GM18907 (cell line): ENCODE measurements around the gene PPP4R3C.
"Not testable (repeated sequence)": the region's sequence is repeated elsewhere in the genome, so short reads cannot be mapped to it uniquely, and the experiment has no call there.

Experiments used
- ATAC-seq: cut with Tn5 transposase; IDR thresholded peaks from one replicate; pipeline ENCODE4 v1.9.1; 2021; ENCODE audit warnings: mild to moderate bottlenecking, moderate library complexity; ENCODE audit not compliant: unreplicated experiment

PPP4R3C gene

DNA sequence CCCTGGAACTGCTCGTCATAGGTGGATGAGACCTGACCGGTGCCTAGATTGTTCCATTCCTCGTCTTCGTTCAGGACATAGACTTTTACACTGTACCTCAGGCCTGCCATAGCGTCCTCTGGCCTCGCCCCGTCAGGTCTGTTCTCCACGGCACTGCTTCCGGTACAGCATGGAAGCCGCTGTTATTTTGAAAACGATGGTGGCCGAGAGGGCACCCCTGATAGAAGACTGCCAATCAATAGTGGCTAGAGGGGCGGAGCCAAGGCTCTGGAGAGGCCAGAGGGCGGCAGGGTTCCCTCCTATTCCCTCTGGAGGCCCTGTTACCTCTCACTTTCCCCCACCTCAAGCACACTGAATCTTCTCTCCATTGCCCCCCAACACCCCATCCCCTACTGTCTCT lies at the start of gene PPP4R3C:
Gene PPP4R3C (minus strand): TSS at position 155 of the 400 bp plus-strand sequence. CDS start 45 bp downstream, at position 110.
- ATAC-seq, result no peak

DNA sequence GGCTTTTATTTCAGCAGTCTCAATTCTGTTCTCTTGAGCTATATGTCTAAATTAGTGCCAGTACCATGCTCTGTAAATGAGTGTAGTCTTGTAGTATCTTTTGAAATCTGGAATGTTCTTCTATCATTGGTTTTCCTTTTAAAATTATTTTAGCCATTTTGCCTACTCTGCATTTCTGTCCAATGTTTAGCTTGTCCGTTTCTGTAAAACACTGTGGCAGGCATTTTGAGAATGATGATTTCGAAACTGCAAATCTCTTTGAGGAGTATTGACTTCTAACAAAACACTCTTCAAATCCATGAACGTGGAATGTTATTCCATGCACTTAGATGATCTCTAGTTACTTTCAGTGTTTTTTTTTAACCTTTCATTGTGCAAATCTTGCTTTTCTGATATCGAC lies 28.3 kb upstream of the PPP4R3C start:
- ATAC-seq, result no peak

DNA sequence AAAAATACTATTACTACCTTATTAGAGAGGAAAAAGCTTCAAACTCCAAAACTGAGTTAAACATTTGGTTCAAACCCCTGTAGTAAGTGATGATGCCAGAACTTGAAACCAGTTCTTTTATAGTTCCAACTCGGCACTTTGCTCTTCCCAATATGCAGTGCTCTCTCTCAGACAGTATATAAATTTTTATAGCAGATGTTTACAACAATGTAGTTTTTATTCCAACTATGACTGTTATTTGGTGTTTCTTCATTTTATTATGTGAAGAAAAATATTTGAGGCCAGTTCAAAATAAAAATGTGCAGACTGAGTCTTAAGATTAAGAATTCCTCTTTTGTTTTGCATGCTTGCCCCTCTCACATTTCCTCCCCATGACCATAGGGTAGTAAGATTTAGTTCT lies 2.9 kb upstream of the PPP4R3C start:
- ATAC-seq, result no peak

DNA sequence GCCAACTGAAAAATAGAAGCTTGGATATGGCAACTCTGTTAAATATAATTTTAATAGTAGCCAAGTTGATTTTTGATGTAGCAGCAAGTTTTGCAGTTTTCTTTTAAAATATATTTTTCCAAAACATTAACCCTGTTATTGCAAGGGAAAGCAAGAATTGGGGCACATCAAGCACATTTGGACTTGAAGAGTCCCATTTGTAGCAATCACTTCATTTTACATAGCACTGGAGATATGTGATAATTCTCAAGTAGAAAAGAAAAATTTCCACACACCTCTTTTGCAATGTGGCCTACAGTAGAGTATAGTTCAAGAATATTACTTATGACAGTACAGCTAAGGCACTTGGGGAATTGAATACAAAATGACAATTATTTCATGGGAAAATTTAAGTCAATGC lies 1.9 kb upstream of the PPP4R3C start:
- no peak for ATAC-seq

DNA sequence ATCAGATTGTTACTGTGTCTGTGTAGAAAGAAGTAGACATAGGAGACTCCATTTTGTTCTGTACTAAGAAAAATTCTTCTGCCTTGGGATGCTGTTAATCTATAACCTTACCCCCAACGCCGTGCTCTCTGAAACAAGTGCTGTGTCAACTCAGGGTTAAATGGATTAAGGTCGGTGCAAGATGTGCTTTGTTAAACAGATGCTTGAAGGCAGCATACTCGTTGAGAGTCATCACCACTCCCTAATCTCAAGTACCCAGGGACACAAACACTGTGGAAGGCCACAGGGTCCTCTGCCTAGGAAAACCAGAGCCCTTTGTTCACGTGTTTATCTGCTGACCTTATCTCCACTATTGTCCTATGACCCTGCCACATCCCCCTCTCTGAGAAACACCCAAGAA lies 4.0 kb downstream of the PPP4R3C start:
- ATAC-seq, result not testable (repeated sequence)

DNA sequence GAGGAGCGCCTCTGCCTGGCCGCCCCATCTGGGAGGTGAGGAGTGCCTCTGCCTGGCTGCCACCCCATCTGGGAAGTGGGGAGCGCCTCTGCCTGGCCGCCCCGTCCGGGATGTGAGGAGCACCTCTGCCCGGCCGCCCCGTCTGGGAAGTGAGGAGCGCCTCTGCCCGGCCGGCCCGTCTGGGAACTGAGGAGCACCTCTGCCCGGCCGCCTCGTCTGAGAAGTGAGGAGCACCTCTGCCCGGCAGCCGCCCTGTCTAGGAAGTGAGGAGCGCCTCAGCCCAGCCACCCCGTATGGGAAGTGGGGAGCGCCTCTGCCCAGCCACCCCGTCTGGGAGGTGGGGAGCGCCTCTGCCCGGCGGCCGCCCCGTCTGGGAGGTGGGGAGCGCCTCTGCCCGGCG lies 4.6 kb downstream of the PPP4R3C start:
- ATAC-seq, result not testable (repeated sequence)

DNA sequence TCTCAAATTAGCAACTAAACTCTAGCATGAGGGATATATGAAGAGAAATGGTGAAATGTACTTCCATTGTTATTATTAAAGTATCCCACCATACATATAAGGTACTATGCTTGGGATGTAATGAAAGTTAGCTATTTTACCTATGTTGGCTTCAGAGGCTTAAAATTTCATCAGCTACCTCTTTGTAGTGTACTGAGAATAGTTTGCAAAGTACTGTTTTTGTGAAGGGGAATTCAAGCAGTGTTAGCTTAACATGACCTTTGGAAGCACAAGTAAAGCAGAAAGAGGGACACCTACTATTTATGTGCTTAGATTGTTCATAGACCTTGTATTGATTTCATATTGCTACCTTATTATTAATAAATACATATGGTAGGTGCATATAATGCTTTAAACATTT lies 11.8 kb downstream of the PPP4R3C start:
- no peak for ATAC-seq

DNA sequence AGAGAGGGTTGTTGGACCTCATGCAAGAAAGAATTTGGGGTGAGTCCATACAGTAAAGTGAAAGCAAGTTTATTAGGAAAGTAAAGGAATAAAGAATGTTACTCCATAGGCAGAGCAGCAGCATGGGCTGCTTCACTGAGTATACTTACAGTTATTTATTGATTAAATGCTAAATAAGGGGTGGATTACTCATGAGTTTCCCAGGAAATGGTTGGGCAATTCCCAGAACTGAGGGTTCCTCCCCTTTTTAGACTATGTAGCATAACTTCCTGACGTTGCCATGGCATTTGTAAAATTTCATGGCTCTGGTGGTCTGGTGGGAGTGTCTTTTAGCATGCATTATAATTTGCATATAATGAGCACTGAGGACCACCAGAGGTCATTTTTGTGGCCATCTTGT lies 16.7 kb downstream of the PPP4R3C start:
- no peak for ATAC-seq

DNA sequence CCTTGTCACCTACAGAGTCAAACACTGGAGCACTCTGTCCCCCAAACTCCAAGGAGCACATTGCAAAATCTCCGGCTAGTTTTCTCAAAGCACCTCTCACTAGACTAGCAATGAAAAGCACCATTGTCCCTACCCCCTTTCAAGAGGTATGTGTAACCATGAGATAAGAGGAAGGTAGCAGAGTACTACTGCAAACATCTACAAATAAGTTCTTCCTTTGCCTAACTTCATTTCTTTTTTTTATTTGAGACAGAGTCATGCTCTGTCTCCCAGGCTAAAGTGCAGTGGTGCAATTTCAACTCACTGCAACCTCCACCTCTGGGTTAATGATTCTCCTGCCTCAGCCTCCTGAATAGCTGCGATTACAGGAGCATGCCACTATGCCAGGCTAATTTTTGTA lies 17.7 kb downstream of the PPP4R3C start:
- ATAC-seq, result no peak

DNA sequence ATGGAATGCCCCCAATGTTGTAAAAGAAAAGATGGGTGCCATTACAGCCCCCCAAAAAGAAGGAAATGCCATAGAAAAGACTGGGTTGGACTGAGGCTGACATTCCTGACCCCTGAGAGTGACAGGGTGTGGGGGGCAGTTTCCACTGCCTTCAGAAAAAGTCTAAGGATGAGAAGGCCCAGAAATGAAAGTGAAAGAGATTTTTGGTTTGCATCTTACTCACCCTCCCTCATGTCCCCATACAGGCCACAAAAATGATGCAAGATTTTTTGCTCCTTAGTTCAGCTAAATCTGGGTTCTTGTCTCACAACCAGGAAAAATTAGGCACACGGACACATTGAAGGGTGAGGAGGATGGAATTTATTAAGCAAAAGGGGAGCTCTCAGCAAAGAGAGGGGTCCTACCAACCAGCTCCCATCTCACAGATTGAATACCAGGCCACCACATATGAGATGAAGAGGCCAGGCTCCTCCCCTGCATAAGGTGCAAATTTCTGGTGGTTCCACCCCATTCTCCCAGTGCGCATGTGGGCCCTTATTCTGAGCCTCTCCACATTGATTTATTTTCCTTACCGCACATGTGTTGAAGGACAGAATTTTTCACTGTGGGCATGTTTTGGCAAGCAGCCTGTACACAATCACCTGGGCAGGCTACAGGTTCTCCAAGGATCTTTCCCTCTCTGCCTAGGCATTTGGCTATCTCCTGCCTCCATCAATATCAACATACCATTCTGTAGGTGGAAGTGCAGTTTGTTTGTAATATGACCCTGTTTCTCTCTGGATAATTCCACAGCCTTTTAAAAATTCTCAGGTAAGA lies 18.8 kb downstream of the PPP4R3C start:
- peak; percentile 79 for ATAC-seq

DNA sequence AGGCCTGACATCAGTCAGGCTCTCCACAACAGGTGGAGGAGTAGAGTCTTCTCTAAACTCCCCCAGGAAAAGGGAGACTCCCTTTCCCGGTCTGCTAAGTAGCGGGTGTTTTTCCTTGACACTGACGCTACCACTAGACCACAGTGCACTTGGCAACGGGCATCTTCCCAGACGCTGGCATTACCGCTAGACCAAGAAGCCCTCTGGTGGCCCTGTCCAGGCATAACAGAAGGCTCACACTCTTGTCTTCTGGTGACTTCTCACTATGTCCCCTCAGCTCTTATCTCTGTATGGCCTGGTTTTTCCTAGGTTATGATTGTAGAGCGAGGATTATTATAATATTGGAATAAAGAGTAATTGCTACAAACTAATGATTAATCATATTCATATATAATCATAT lies 20.7 kb downstream of the PPP4R3C start:
- ATAC-seq, result not testable (repeated sequence)

DNA sequence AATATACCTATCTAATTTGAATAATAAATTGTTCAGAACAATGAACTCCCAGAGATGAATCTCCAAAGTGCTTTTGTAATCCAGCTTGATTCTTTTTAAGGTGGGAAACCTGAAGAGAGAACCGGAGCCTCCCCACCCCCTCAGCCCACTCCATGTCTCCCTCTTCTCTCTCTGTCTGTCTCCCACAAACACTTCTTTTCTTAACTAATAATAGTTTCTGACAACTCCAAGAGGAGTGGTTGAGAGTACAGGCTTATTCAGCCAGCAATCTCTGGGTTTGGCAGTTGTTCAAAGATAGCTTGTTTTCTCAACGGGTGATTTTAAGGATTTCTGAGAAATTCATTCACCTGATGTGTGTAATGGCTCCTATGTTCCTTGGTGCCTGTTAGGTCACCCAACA lies 23.4 kb downstream of the PPP4R3C start:
- ATAC-seq, result no peak

DNA sequence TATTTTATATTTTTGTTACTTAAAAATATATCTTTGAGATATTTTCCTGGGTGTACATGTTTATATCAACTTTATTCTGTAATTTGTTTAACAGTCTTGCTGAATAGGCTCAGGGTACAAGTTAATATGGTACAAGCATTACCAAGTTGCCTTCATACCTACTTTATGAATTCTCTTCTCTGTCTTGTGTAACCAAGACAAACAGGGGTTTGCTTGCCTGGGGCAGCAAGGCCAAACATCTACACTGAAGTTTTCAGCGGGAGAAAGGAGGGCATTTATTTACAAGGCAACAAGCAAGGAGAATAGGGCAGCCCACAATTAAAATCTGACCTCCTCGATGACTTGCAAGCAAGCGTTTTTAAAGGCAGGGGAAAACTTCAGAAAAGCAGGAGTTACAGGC lies 24.2 kb downstream of the PPP4R3C start:
- no peak for ATAC-seq

DNA sequence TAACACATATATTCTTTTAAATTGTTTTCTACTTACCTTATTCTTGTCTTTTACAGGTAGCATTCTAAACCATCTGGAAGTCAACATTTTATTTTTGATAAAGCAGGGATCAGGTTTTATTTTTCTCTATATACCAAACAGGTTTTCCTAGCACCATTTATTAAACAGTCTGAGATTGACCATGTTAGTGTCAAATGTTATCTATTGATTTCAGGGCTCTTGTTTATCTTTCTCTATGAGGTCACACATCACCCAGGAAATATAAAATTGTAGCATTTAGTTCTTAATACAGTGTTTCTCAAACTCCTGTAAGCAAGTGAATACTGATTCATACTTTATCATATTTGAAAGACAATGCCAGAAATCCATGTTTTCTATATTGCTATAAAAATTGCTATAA lies 28.1 kb downstream of the PPP4R3C start:
- ATAC-seq, result no peak
